ENCODE results near the gene PAM.

GRCh38 chr5:102832445-102832844 lies 77.3 kb downstream of the PAM start:
- TF ChIP-seq CTCF (IDR thresholded peaks at IDR 0.05) (no peak), POLR2AphosphoS5 (IDR thresholded peaks at IDR 0.05; ENCODE audit: low read depth, low read length) (no peak), SIN3A (IDR thresholded peaks at IDR 0.05; ENCODE audit: borderline replicate concordance, insufficient read depth, low read depth, low read length) (no peak), REST (IDR thresholded peaks at IDR 0.05; ENCODE audit: insufficient read depth in 1 of 2, low read depth in 2 of 2, low read length in 1 of 2) (no peak), TCF7L2 (IDR thresholded peaks at IDR 0.05; ENCODE audit: low read depth, low read length) (no peak)

All from Panc1 (cell line).